NCI-H2081 (cell line): ENCODE data around the gene LRRC55.
"Not testable (repeated sequence)": the region's sequence is repeated elsewhere in the genome, so short reads cannot be mapped to it uniquely, and the experiment has no call there.

ENCODE experiments used
- DNase-seq, 2 experiments: peaks; one replicate each; lab custom pipeline; 2025; lab: John Stamatoyannopoulos, UW

The LRRC55 gene

DNA sequence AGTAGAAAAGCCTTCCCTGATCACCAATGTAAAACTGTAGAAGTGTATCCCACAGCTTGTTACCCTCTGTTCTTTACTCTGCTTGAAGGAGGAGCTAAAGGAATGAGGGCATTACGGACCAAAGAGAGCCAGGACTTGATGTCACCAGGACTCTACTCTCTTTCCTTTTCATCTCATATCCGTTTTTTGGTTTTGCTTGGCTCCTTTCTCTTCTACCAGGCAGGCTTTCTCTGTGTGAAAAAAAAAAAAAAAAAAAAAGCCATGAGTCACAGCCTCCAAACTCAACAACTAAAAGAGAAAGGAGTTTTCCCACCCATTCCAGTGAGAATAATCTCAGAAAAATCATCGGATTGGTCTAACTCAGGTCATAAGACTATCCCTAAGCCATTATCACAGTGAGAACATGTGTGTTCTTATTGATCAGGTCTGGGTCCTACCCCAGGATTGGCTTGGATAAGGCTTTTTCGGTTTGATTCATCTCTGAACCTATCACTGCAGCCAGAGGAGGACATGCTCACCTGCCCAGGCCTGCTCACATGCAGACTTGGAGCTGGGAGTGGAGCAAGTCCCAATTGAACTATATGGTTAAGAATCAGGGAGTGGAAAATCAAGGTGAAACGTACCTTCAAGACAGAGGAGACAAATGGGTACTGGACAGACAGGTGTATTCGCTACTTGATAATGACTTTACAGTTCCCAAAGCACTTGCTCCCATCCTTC, 19.4 kb upstream of the LRRC55 start:
- DNase-seq, result no peak

DNA sequence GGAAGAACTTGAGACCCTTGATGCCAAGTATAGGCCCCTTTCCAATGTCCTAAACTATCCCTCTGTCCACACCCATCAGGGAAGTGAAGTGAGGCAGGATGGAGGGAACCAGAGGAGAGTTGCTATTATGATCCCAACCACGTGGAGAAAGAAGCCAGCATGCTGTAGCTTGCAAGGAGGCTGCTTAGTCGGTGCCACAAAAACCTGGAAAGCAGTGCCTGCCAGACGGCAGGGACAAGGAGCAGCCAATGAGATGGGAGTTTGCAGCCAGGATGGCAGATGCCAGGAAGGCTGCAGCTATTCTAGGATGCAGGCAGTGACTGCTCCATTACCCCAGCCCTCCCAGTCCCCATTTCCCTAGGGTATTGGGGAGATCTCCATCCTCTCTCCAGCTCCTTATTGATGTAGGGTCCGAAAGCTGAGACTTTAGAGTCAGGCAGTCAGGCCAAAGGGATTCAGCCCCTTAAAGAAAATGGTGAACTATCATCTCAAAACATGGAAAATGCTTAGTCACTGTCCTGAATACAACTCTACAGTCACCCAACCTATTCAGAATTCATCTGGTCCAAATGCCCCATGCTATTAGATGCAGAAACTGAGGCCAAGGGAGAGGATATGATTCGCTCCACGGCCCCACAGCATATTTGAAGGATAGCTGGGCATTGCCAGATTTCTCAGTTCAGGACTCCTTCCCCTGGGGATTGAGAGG, 18.4 kb upstream of the LRRC55 start:
- DNase-seq, result no peak

GRCh38 chr11:57164317-57164716, 17.4 kb upstream of the LRRC55 start:
- no peak for DNase-seq

- no peak for DNase-seq
These were observed 14.5 kb upstream of the LRRC55 start for GRCh38 chr11:57167125-57167846.

GRCh38 chr11:57169732-57170313, 11.9 kb upstream of the LRRC55 start:
- not testable (repeated sequence) for DNase-seq

- DNase-seq, result no peak
These were observed 9.7 kb upstream of the LRRC55 start for GRCh38 chr11:57172031-57172430.

GRCh38 chr11:57174656-57175055, 7.1 kb upstream of the LRRC55 start:
- no peak for DNase-seq

DNA sequence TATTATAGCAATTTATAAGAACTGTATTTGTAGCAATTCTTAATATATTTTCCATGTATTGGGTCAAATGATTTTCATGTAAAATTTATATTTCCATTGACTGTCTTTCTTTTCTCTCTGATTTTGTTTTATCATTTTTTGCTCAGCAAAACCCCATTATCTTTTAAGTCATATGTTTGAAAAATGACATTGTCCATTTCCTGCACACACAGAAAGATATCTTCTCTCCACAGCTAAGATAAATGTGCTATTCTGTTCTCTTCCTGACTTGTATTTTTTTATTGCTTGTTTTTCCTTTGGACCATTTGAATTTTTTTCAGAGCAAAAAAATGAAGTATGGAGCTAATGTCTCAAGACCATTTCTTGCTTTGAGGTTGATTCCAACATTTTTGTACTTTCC, 6.3 kb upstream of the LRRC55 start:
- no peak for DNase-seq

- no peak for DNase-seq
These were observed 3.4 kb upstream of the LRRC55 start for GRCh38 chr11:57178334-57178733.

DNA sequence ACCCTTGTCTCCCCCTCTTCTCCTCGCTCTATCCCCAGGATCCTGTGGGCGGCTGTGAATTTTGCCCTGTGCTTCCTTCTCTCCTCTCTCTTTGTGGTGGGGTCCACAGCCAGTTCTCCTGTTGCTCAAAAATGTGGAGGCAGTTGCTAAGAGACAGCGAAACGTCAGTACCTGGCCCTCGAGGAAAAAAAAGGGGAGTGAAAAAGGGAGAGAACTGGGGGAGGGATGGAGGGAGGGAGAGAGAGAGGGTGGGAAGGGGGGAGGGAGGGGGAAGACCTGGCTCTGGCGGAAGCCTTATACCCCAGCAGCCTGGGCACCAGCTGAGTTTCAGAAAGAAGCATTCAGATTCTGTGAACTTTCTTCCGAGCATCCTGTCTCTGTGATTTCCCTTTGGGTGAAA, 2.1 kb upstream of the LRRC55 start:
- DNase-seq, result no peak

DNA sequence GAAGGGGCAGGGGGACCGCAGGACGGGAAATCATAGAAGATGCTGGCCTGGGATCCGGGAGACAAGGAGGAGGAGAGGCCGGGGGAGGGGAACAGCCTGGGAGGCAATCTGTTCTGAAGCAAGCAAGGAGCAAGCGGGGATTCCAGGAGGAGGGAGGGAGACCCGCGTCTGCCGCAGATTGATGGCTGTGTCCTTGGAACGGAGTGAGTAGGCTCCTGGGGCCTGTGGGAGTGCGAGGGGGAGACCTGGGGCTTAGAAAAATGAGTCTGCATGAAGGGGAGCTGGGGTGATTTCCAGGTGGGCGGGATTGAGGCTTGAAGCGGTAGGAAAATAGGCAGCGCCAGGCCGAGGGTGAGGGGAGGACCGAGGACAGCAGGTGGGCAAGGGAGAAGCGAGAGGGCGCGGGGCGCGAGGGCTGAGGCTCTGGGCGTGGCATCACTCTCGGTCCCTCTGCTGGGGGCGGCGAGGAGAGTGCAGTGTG, 1.6 kb upstream of the LRRC55 start:
- DNase-seq, result no peak

DNA sequence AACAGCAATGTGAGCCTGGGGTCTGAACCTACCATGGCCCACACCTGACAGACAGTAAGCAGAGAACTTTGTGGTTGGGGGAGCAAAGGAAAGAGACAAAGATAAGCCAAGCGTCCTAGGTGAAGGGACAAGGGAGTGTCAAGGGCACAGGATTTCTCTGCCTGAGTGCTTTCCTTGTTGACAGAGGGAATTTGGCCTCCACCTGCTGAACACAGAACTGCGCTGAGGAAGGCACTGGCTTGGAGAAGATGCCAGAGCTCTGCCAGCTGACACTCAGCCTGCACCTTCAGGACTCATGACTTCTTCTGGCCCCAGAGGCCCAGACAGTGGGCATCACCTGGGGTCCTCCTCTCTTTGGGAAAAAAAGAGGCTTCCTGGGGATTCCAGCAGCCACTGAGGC, 789 bp upstream of the LRRC55 start:
- DNase-seq, result no peak

DNA sequence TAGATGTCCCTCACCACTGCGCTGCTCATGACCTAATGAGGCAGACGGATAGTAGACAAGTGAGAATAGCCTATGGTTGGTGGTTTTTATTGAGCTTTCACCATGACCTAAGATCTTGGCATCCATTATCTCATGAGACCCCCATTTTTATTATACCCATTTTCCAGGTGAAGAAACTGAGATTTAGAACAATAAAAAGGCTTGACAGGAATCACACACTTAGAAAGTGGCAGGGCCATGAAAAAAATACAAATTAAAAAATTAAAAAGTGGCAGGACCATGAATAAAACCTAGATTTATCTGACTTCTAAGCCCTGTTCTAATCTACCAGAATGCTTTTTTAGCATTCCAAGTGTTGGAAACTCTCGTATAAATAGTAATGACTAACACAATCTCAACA, 1.1 kb downstream of the LRRC55 start:
- DNase-seq, result no peak

DNA sequence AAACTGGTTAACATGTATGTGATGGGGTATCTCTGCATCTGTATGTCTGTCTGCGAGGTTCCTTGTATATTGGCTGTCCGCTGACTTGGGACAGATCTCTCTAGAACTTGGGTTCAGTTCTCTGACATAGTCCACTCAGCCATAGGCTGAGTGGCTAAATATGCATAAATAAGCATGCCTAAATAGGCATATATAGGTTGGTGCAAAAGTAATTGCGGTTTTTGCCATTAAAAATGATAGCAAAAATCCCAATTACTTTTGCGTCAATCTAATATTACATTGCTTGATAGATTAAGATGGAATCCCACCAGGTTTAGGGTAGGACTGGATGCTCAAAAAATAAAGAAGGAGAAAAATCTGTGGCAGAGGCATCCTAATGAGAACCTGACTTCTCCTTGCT, 8.8 kb downstream of the LRRC55 start:
- no peak for DNase-seq

DNA sequence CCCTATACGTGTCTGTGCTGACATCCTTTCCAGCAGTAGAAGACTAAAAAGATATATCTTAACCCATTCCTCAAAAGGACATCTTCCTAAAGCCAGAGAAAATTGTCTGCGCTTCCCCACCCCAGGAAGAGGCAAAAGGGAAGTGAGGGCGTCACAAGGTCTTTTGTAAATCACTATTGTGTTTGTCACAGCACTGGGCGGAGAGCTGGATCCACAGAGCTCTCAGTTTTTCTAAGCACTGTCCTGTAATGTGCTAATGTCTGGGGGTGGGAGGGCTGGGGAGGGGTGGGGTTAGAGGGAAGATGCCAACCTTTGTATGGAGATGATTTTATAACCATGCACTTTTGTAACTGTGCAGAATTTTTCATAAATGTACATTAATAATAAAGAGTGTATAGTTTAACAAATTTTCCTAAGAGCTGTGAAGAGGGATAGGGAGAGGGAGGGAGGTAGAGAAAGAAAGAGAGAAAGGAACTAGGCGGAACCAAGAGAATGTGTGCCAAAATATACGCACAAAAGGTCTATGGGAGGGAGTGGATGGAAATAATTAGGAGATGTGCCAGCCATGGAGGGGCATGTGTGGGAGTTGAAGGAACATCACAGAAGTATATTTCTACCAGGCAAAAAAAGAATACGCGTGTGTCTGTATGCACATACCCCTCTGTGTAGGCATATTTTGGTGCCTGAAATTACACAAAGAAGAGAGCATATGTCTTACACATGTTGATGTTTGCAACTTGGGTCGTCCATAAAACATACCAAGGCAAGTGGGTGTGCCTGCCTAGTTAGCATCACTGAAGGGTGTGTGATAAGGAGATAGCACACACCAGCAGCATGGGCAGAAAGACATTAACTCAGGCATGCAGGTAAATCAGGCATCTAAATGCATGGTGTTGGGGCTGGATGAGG, 9.8 kb downstream of the LRRC55 start:
- no peak for DNase-seq

GRCh38 chr11:57192316-57192715, 10.6 kb downstream of the LRRC55 start:
- DNase-seq, result no peak

DNA sequence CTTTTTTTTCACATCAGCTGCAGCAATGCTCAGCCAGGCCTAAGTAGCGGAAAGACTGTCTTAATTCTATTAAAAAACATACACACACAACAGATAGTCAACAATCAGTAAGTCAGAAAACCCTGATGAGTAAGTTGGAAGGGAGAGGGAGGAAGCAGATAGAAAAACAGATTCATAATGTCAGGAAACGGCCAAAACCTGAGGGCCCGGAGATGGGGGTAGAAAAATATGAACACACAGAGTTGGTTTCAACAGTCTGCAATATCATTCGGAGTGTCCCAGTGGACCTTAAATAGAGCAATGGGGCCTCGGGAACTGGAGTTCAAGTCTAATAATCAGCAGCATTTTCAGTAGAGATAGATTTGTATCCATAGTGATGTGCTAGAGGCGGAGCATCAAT, 14.8 kb downstream of the LRRC55 start:
- DNase-seq, result no peak

- no peak for DNase-seq
These were observed 16.0 kb downstream of the LRRC55 start for GRCh38 chr11:57197762-57198161.

DNA sequence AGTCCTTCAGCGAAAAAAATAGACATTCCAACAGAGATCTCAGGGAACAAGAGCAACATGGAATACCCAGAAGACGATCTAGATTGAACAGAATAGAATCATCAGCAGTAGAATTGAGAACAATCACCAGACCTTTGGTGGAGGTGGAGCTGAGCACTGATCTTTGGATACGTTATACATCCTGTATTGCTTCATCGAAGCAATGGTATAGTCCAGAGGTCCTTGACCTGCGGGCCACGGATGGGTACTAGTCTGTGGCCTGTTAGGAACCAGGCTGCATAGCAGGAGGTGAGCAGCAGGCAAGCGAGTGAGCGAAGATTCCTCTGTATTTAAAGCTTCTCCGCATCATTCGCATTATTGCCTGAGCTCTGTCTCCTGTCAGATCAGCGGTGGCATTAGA, 17.6 kb downstream of the LRRC55 start:
- no peak for DNase-seq

- no peak for DNase-seq
These were observed 19.2 kb downstream of the LRRC55 start for GRCh38 chr11:57200917-57201316.

DNA sequence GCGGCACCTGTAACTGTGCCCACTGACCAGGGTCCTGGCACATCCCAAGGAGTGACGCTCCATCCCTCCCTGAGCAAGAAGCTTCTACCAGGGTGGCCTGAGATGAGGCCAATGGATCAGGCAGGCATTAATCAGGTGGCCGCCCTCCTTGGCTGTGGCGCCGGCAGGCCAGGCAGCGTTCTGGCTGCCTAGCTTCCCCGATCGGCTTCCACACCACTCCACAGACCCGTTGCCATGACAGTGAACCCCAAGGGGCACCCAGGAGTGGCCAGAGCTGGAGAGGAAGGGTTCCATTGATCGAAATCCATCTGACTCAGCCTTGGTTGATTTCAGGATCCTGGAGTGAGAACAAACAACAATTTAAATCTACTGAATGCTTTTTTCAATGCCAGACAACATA, 20.5 kb downstream of the LRRC55 start:
- DNase-seq, result no peak

DNA sequence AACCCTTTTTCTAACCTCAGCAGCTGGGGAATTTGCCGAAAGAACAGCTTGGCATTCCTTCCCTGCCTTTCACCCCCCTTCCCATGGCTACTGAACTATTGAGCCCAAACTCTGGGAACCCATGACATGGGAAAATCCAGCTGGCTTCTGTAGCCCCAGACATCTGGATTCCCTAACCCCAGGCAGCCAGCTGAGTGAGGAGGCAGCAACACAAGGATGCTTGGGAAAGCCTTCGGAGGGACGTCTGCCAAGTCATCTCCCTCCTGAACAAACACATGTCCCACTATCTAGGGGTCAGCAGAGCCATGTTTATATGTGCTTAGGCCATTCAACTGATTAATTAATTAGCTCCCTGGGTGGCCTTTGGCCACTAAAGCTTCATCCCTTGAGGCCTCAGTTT, 21.6 kb downstream of the LRRC55 start:
- DNase-seq, result no peak
